Mesenchymal stem cell (in vitro differentiated cells and primary cell): ENCODE data around the gene SYS1.

Experiments used
- DNase-seq: peaks from one replicate; pipeline ENCODE4 v3.0.0-alpha.2; 2013
- H2AFZ ChIP-seq: one replicate; pipeline ENCODE4 v1.6.1; 2013; ENCODE audit warnings: low read depth, mild to moderate bottlenecking, control low read depth, inconsistent platforms, low read length, moderate library complexity
- H2AK5ac ChIP-seq: 2 replicates; pipeline ENCODE4 v1.6.1; 2013; ENCODE audit warnings: low read length, moderate library complexity, mild to moderate bottlenecking, inconsistent platforms; ENCODE audit not compliant: severe bottlenecking
- H2BK120ac ChIP-seq: one replicate; pipeline ENCODE4 v1.6.1; 2013; ENCODE audit warnings: low read depth, mild to moderate bottlenecking, inconsistent platforms, low read length, moderate library complexity
- H2BK12ac ChIP-seq, 2 experiments: one replicate each; pipeline ENCODE4 v1.6.1; 2013; ENCODE audit warnings: inconsistent platforms in 2 of 2, low read length in 2 of 2, mild to moderate bottlenecking in 2 of 2, moderate library complexity in 2 of 2, control low read depth in 1 of 2
- H2BK15ac ChIP-seq: one replicate; pipeline ENCODE4 v1.6.1; 2013; ENCODE audit warnings: mild to moderate bottlenecking, low read depth, inconsistent platforms; ENCODE audit not compliant: poor library complexity, severe bottlenecking
- H2BK5ac ChIP-seq: 2 replicates; pipeline ENCODE4 v1.6.1; 2013; ENCODE audit warnings: low read depth, mild to moderate bottlenecking, low read length, control low read depth, inconsistent platforms; ENCODE audit not compliant: poor library complexity, severe bottlenecking
- H3K14ac ChIP-seq, 2 experiments: one replicate each; pipeline ENCODE4 v1.6.1; 2013; ENCODE audit warnings: inconsistent platforms in 2 of 2, low read length in 2 of 2, control low read depth in 1 of 2, mild to moderate bottlenecking in 1 of 2, moderate library complexity in 1 of 2
- H3K18ac ChIP-seq, 2 experiments: one replicate each; pipeline ENCODE4 v1.6.1; 2013; ENCODE audit warnings: inconsistent platforms in 2 of 2, low read length in 2 of 2, control low read depth in 1 of 2, low read depth in 1 of 2, mild to moderate bottlenecking in 1 of 2
- H3K23ac ChIP-seq, 2 experiments: one replicate each; pipeline ENCODE4 v1.6.1; 2013; ENCODE audit warnings: inconsistent platforms in 2 of 2, low read length in 2 of 2, mild to moderate bottlenecking in 2 of 2, moderate library complexity in 2 of 2, control low read depth in 1 of 2
- H3K27ac ChIP-seq: 2 replicates; pipeline ENCODE4 v1.5.1; 2013; ENCODE audit warnings: mild to moderate bottlenecking, moderate library complexity, low read length, control low read depth, inconsistent platforms; ENCODE audit not compliant: poor library complexity, severe bottlenecking
- H3K27me3 ChIP-seq, 2 experiments: 2 replicates each; pipeline versions ENCODE4 v1.6.1 to v1.7.0; 2013; ENCODE audit warnings: low read length in 2 of 2, mild to moderate bottlenecking in 2 of 2, moderate library complexity in 2 of 2, control low read depth in 1 of 2, inconsistent platforms in 1 of 2; ENCODE audit not compliant: control insufficient read depth in 1 of 2, insufficient read depth in 1 of 2
- H3K36me3 ChIP-seq, 2 experiments: 2 replicates each; pipeline versions ENCODE4 v1.6.1 to v1.7.0; 2013; ENCODE audit warnings: low read length in 2 of 2, control low read depth in 1 of 2, inconsistent platforms in 1 of 2, low read depth in 1 of 2, mild to moderate bottlenecking in 1 of 2; ENCODE audit not compliant: insufficient read depth in 2 of 2, control insufficient read depth in 1 of 2
- H3K4ac ChIP-seq, 2 experiments: one replicate each; pipeline ENCODE4 v1.6.1; 2013; ENCODE audit warnings: inconsistent platforms in 2 of 2, low read length in 2 of 2, mild to moderate bottlenecking in 2 of 2, moderate library complexity in 2 of 2, control low read depth in 1 of 2, low read depth in 1 of 2
- H3K4me1 ChIP-seq: 2 replicates; pipeline ENCODE4 v1.6.1; 2013; ENCODE audit warnings: low read depth, low read length, control low read depth; ENCODE audit not compliant: control insufficient read depth, insufficient read depth
- H3K4me2 ChIP-seq: 2 replicates; pipeline ENCODE4 v1.6.1; 2013; ENCODE audit warnings: low read length, mild to moderate bottlenecking, inconsistent platforms; ENCODE audit not compliant: poor library complexity, severe bottlenecking
- H3K4me3 ChIP-seq, 2 experiments: 2 replicates each; pipeline versions ENCODE4 v1.5.1 to v1.7.0; 2013; ENCODE audit warnings: low read length in 2 of 2, mild to moderate bottlenecking in 2 of 2, control low read depth in 1 of 2, low read depth in 1 of 2; ENCODE audit not compliant: insufficient read depth in 1 of 2
- H3K79me1 ChIP-seq: replicated peaks from 2 replicates; pipeline ENCODE4 v1.6.1; 2013; ENCODE audit warnings: mild to moderate bottlenecking, control low read depth, low read length, inconsistent platforms; ENCODE audit not compliant: poor library complexity, severe bottlenecking
- H3K9ac ChIP-seq: 2 replicates; pipeline ENCODE4 v1.7.0; 2013; ENCODE audit warnings: mild to moderate bottlenecking, low read length, moderate library complexity
- H3K9me3 ChIP-seq: 2 replicates; pipeline ENCODE4 v1.7.0; 2013; ENCODE audit warnings: mild to moderate bottlenecking, low read length; ENCODE audit not compliant: control insufficient read depth
- H4K8ac ChIP-seq: one replicate; pipeline ENCODE4 v1.6.1; 2013; ENCODE audit warnings: inconsistent platforms, mild to moderate bottlenecking, low read length, moderate library complexity
- H4K91ac ChIP-seq: one replicate; pipeline ENCODE4 v1.6.1; 2013; ENCODE audit warnings: mild to moderate bottlenecking, low read length, inconsistent platforms
- WGBS: methylation state at CpG from one replicate; pipeline ENCODE4 v1.1.7; 2013; ENCODE audit warnings: mixed read lengths; 5-methylcytosine and 5-hydroxymethylcytosine counted together

The SYS1 gene

DNA sequence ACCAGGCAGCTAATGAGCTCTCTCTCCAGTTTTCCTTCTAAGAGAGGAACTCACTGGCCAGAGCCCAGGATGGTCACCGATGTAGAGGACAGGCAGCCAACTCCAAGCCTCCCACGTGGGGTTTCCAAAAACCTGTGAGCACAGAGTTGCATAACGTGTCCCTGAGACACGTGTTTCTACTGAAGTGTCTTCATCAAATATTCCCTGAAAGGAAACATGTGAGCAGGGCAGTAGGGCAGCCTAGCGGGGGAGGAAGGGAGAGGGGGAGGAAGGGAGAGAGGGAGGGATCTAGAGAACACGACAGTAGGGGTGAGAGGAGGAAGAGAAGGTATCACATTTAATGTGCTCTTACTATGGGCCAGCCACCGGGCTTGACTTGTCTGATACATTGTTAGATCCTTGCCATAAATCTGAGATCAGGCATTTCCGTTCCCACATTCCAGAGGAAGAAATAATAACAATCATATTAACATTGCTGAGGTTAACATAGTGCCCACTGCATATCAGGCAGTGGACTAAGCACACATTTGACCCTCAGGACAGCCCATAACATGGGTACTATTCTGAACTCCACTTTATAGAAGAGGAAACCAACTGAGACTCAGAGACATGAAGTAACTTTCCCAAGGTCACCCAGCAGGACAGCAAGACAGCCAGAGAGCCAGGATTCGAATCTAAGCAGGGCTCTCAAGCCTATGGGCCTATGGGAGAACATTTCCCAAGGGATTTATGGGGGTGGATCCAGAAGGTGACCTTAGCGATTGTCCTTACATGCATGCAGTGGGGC is 4.5 kb upstream of the SYS1 start:
- Histone ChIP-seq H2BK15ac (peak overlapping the region; percentile 26), H4K91ac (peak overlapping the region; percentile 2), H3K4me2 (no peak overlapping the region), H4K8ac (peak overlapping the region; percentile 57), H3K9ac (peak overlapping the region; percentile 57), H3K79me1 (no peaks in the 10 kb centered on the region), H3K4me1 (peaks cover 21% of the 10 kb centered on the region), H2BK120ac (peak overlapping the region; percentile 21), H3K4me3 (no peak overlapping the region), H3K27ac (peak overlapping the region; percentile 76), H2BK5ac (peak overlapping the region; percentile 49), H3K4ac (peak overlapping the region; percentile 38 to 61), H3K27me3 (no peaks in the 10 kb centered on the region), H2BK12ac (peak overlapping the region; percentile 88 to 95), H2AK5ac (peak overlapping the region; percentile 93), H3K36me3 (no peaks in the 10 kb centered on the region), H3K14ac (peak overlapping the region in 1 of 2 experiments; percentile 64), H3K18ac (peak overlapping the region; percentile 58 to 59), H3K23ac (no peak overlapping the region), H3K9me3 (no peaks in the 10 kb centered on the region), H2AFZ (no peak overlapping the region)
- DNase-seq: peak; percentile 63
- WGBS: 39% methylated on average over 10 of the region's 10 CpGs

DNA sequence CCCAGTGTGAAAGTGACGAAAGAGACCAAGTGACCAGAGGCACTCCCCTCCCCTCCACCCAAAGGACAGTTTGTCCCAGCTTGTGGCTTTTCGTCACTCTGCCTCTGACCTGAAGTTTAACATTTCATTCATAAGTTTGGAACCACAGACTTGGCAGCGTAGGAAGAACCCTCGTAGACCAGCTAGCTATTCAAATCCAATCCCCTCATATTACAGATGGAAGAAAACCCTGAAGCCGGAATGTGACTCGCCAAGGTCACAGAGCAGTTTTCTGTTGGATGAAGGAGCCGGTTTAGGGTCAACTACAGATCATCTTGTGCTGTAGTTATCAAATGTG is 3.9 kb upstream of the SYS1 start:
- Histone ChIP-seq H2BK120ac (peak overlapping the region; percentile 21), H3K23ac (no peak overlapping the region), H4K8ac (no peak overlapping the region), H3K9ac (peak overlapping the region; percentile 33), H3K36me3 (no peaks in the 10 kb centered on the region), H2BK12ac (peak overlapping the region; percentile 88 to 95), H3K18ac (peak overlapping the region; percentile 58 to 59), H3K4me3 (no peak overlapping the region), H3K4ac (peak overlapping the region; percentile 38 to 61), H4K91ac (peak overlapping the region; percentile 2), H2AK5ac (peak overlapping the region; percentile 93), H3K9me3 (no peaks in the 10 kb centered on the region), H3K4me1 (peaks cover 22% of the 10 kb centered on the region), H2AFZ (no peak overlapping the region), H3K27ac (peak overlapping the region; percentile 76), H2BK5ac (peak overlapping the region; percentile 49), H3K14ac (peak overlapping the region in 1 of 2 experiments; percentile 64), H3K27me3 (no peaks in the 10 kb centered on the region), H3K4me2 (no peak overlapping the region), H2BK15ac (peak overlapping the region; percentile 26), H3K79me1 (no peaks in the 10 kb centered on the region)
- 83% methylated on average over 7 of the region's 7 CpGs for WGBS
- peak; percentile 64 for DNase-seq

DNA sequence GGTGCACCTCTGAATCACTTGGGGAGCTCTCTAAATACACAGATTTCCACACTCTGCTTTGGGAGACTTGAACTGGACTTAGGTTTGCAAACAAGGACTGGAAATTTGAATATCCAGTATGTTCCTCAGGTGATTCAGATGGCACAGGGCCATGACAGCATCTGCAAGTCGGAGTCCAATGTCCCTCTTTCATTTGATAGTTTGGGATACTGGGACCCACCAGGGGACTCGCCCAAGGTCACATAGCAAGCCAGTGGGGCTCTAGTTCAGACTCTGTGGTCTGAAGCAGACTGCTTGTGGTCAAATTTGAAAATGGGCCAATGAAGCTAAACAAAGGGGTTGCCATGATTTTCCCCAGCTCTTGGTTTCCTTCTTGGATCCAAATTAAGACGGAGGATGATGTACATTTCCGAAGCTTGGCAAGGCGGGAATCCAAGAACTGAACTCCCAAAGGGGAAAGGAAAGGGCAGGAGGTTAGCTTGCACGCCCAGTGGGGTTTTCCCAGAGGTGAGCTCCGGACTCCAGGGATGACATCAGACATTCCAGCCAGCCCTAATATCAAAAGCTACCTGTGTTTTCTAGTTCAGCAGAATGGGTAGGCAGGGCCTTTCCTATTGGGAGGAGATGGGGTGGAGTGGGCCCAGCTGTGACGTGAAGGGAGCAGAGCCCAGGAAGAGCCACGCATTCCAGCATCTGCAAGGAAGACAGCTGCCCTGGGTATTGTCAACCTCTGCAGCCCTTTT is 3.4 kb upstream of the SYS1 start:
- Histone ChIP-seq H3K4ac (peak overlapping the region; percentile 24 to 40), H3K36me3 (no peaks in the 10 kb centered on the region), H3K23ac (no peak overlapping the region), H2AFZ (no peak overlapping the region), H3K4me3 (no peak overlapping the region), H2BK12ac (peak overlapping the region; percentile 45 to 88), H2BK120ac (peak overlapping the region; percentile 69), H3K79me1 (no peaks in the 10 kb centered on the region), H4K91ac (no peak overlapping the region), H2BK5ac (no peak overlapping the region), H3K14ac (no peak overlapping the region), H2BK15ac (peak overlapping the region; percentile 45), H3K4me1 (peaks cover 22% of the 10 kb centered on the region), H3K9ac (no peak overlapping the region), H3K4me2 (no peak overlapping the region), H3K18ac (peak overlapping the region in 1 of 2 experiments; percentile 46), H3K27me3 (no peaks in the 10 kb centered on the region), H3K27ac (peak overlapping the region; percentile 76), H2AK5ac (peak overlapping the region; percentile 93), H3K9me3 (no peaks in the 10 kb centered on the region), H4K8ac (peak overlapping the region; percentile 35)
- 63% methylated on average over 8 of the region's 9 CpGs for WGBS
- DNase-seq: peak; percentile 67

DNA sequence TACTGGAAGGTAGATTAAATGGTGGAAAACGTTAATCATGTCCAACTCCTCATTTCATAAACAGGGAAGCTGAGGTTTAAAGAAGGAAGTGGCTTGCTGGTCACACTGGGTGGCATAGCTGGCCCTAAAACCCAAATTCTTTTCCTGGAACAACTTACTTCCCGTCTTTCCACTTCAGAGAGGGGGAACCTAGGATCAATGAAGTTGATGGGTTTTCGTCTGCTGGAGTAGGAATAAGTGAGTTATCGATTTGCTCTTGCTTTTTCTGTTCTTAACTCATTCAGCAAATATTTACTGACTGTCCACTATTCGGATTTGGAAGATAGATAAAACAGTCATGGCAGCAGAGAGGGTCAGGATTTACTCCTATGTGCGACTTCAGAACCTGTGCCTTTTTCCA is 1.2 kb upstream of the SYS1 start:
- no peak overlapping the region for H2BK15ac ChIP-seq
- H3K23ac ChIP-seq: no peak overlapping the region
- peaks cover 22% of the 10 kb centered on the region for H3K4me1 ChIP-seq
- peak overlapping the region; percentile 55 for H2AK5ac ChIP-seq
- no peak overlapping the region for H3K4me3 ChIP-seq
- no peak overlapping the region for H3K27ac ChIP-seq
- no peak overlapping the region for H3K18ac ChIP-seq
- no peak overlapping the region for H3K4ac ChIP-seq
- no peak overlapping the region for H3K14ac ChIP-seq
- H3K79me1 ChIP-seq: peaks cover 12% of the 10 kb centered on the region
- no peak overlapping the region for H3K9ac ChIP-seq
- no peak overlapping the region for H2BK5ac ChIP-seq
- peak overlapping the region in 1 of 2 experiments; percentile 4 for H2BK12ac ChIP-seq
- H2BK120ac ChIP-seq: no peak overlapping the region
- no peaks in the 10 kb centered on the region for H3K27me3 ChIP-seq
- no peak overlapping the region for H3K4me2 ChIP-seq
- DNase-seq: no peak
- H3K9me3 ChIP-seq: no peaks in the 10 kb centered on the region
- no peak overlapping the region for H4K8ac ChIP-seq
- H3K36me3 ChIP-seq: peaks cover 10 to 17% of the 10 kb centered on the region in 2 experiments
- H2AFZ ChIP-seq: no peak overlapping the region
- no peak overlapping the region for H4K91ac ChIP-seq
- WGBS: 98% methylated on average over 4 of the region's 6 CpGs
